ENCODE data around the gene ZFP91. TPM values are rescaled to one million over a fixed set of nuclear protein-coding genes. Genes with fewer than 3 reads are reported as not detected.

The ZFP91 gene
- total RNA-seq, 4 donors from 2014 or later: 64.9 to 94.8 (median 89.7) TPM

DNA sequence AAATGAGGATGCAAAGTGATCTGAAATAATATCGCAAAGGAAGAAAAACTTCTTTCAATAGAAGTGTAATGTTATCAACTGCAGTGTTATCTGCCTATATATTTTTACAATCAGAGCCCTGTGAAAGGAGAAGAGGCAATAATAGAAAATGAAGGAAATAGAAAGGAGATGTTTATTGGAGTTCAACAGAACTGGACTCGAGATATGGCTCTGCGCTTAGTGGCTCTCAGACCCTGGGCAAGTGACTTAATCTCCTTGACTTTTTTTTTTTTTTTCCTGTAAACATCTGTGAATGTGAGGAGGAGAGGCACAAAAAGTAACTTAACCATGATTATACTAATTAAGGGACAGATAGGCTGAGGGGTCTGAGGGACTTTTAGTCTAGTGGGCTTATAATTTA, 62.5 kb downstream of the ZFP91 start:
- no peaks in the 10 kb centered on the region for H3K36me3 ChIP-seq
- TF ChIP-seq, protein P1, sequence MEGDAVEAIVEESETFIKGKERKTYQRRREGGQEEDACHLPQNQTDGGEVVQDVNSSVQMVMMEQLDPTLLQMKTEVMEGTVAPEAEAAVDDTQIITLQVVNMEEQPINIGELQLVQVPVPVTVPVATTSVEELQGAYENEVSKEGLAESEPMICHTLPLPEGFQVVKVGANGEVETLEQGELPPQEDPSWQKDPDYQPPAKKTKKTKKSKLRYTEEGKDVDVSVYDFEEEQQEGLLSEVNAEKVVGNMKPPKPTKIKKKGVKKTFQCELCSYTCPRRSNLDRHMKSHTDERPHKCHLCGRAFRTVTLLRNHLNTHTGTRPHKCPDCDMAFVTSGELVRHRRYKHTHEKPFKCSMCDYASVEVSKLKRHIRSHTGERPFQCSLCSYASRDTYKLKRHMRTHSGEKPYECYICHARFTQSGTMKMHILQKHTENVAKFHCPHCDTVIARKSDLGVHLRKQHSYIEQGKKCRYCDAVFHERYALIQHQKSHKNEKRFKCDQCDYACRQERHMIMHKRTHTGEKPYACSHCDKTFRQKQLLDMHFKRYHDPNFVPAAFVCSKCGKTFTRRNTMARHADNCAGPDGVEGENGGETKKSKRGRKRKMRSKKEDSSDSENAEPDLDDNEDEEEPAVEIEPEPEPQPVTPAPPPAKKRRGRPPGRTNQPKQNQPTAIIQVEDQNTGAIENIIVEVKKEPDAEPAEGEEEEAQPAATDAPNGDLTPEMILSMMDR (IDR thresholded peaks at IDR 0.05): no peak
- TF ChIP-seq POLR2A (IDR thresholded peaks at IDR 0.05): no peak
- no peak for TF ChIP-seq POLR2AphosphoS5 (IDR thresholded peaks at IDR 0.05)
- no peak for TF ChIP-seq EP300 (IDR thresholded peaks at IDR 0.05)
- H3K27ac ChIP-seq: no peak overlapping the region
- H3K27me3 ChIP-seq: peaks cover 7% of the 10 kb centered on the region
- 76 to 80% methylated on average over 3 of the region's 3 CpGs for WGBS, 2 donors (ENCODE audit: low coverage in 1 of 2)
- peaks cover 0 to 17% (median 0%) of the 10 kb centered on the region in 3 donors for H3K4me1 ChIP-seq
- H3K9me3 ChIP-seq: peaks cover 0 to 7% (median 0%) of the 10 kb centered on the region in 3 donors
- ATAC-seq: no peak
- no peak overlapping the region for H3K4me3 ChIP-seq

DNA sequence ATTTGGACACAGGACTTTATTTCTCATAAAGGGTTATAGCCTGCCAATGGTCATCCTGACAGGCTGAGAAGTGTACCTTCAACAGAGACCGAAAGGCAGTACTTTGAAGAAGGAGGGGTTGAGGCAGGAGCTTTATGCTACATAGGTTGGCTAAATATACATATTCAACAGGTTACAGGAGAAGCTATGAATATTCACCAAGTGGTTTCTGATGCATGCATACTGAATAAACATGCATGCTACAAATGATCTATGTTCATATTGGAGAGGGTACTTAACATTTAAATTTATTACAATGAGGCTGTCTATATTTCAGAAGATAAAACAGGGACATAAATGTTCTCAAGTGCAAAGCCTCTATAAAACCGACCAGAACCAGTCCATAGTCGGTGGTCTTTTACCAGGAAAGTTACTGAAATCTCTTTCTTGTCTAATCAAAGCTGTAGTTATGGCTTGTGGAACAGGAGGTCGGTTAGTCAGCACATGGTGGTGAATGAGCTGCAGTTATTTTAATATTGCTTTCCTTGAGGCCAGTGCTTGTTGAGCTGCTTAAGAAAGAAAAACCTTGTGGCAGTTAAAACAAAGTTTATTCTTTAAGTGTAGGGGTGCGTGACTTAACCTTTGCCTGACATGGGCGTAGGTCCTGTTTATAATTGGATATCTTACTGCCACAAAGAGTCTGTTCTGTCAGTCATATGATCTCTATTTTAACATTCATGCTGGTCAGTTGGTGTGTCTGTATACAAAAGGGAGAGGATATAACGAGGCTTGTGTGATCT, 63.1 kb downstream of the ZFP91 start:
- no peak overlapping the region for H3K4me3 ChIP-seq
- 53 to 66% methylated on average over 7 of the region's 7 CpGs for WGBS, 2 donors (ENCODE audit: low coverage in 1 of 2)
- H3K27me3 ChIP-seq: peaks cover 7% of the 10 kb centered on the region
- TF ChIP-seq EP300 (IDR thresholded peaks at IDR 0.05) (no peak), POLR2A (IDR thresholded peaks at IDR 0.05) (no peak), POLR2AphosphoS5 (IDR thresholded peaks at IDR 0.05) (no peak)
- TF ChIP-seq, protein P1 (IDR thresholded peaks at IDR 0.05): no peak
- peaks cover 0 to 7% (median 0%) of the 10 kb centered on the region in 3 donors for H3K9me3 ChIP-seq
- peaks cover 0 to 17% (median 0%) of the 10 kb centered on the region in 3 donors for H3K4me1 ChIP-seq
- H3K27ac ChIP-seq: no peak overlapping the region
- ATAC-seq: no peak
- H3K36me3 ChIP-seq: no peaks in the 10 kb centered on the region

DNA sequence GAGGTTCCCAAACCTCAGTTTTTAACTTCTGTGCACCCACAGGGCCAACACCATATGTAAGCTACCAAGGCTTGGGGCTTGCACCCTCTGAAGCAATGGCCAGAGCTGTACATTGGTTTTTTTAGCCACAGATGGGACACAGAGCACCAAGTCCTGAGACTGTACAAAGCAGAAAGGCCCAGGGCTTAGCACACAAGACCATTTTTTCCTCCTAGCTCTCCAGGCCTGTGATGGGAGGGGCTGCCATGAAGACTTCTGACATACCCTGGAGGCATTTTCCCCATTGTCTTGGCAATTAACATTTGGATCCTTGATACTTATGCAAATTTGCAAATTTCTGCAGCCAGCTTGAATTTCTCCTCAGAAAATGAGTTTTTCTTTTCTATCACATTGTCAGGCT, 67.0 kb downstream of the ZFP91 start:
- Histone ChIP-seq H3K36me3 (no peaks in the 10 kb centered on the region), H3K27me3 (peaks cover 7% of the 10 kb centered on the region), H3K4me1 (peaks cover 0 to 2% (median 0%) of the 10 kb centered on the region in 3 donors), H3K9me3 (peaks cover 0 to 7% (median 0%) of the 10 kb centered on the region in 3 donors), H3K27ac (no peak overlapping the region), H3K4me3 (no peak overlapping the region)
- no peak for ATAC-seq
- TF ChIP-seq, protein P1 (IDR thresholded peaks at IDR 0.05): no peak
- TF ChIP-seq POLR2A (IDR thresholded peaks at IDR 0.05) (no peak), POLR2AphosphoS5 (IDR thresholded peaks at IDR 0.05) (no peak), EP300 (IDR thresholded peaks at IDR 0.05) (no peak)

DNA sequence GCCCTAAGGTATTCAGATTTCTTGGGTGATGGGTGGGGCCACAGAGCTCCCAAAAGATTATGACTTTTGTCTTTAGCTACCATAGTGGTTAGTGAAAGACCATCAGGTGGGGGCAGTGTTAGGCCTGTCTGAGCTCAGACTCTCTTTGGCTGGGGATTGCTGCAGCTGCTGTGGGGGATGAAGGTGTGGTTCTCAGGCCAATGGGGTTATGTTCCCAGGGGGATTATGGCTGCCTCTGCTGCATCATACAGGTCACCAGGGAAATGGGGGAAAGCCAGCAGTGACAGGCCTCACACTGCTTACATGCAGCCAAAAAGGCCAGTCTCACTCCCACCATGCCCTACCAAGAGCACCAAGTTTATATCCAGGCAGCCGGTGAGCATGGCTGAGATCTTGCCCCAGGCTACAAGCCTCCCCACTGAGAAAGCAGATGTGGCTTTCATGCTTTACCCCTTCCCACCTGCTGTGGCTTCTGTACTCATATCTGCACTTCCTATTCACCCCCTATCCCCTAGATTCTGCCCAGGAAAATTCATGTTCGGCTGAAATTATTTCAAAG, 68.4 kb downstream of the ZFP91 start:
- Histone ChIP-seq H3K27ac (no peak overlapping the region), H3K27me3 (peaks cover 7% of the 10 kb centered on the region), H3K4me1 (no peaks in the 10 kb centered on the region), H3K36me3 (no peaks in the 10 kb centered on the region), H3K4me3 (no peak overlapping the region), H3K9me3 (peaks cover 0 to 7% (median 0%) of the 10 kb centered on the region in 3 donors)
- WGBS, 2 donors (ENCODE audit: low coverage in 1 of 2): 90 to 100% methylated on average over 2 of the region's 2 CpGs
- no peak for ATAC-seq
- TF ChIP-seq POLR2A (IDR thresholded peaks at IDR 0.05) (no peak), POLR2AphosphoS5 (IDR thresholded peaks at IDR 0.05) (no peak), EP300 (IDR thresholded peaks at IDR 0.05) (no peak)
- TF ChIP-seq, protein P1 (IDR thresholded peaks at IDR 0.05): no peak

GRCh38 chr11:58647866-58648265, 69.0 kb downstream of the ZFP91 start:
- H3K27me3 ChIP-seq: peaks cover 7% of the 10 kb centered on the region
- H3K9me3 ChIP-seq: peaks cover 0 to 7% (median 0%) of the 10 kb centered on the region in 3 donors
- H3K27ac ChIP-seq: no peak overlapping the region
- 92% methylated on average over 1 of the region's 1 CpG; no CpG with 5 or more reads in 1 of the 2 donors for WGBS, 2 donors (ENCODE audit: low coverage in 1 of 2)
- H3K36me3 ChIP-seq: no peaks in the 10 kb centered on the region
- TF ChIP-seq EP300 (IDR thresholded peaks at IDR 0.05): no peak
- TF ChIP-seq POLR2AphosphoS5 (IDR thresholded peaks at IDR 0.05): no peak
- no peak for TF ChIP-seq POLR2A (IDR thresholded peaks at IDR 0.05)
- TF ChIP-seq, protein P1 (IDR thresholded peaks at IDR 0.05): no peak
- no peaks in the 10 kb centered on the region for H3K4me1 ChIP-seq
- no peak overlapping the region for H3K4me3 ChIP-seq
- ATAC-seq: no peak
